GM12891 (cell line): Measurements from ENCODE around the gene ZMYM1.
"Not testable (repeated sequence)": the region's sequence is repeated elsewhere in the genome, so short reads cannot be mapped to it uniquely, and the experiment has no call there.

Experiments
- DNase-seq: peaks from one replicate; pipeline ENCODE4 v3.0.0; 2011; ENCODE audit warnings: low spot score; ENCODE audit not compliant: insufficient read length
- FAIRE-seq: peaks from 2 replicates; lab custom pipeline; 2011; peaks lifted over from hg19 to GRCh38; lab: Jason Lieb, UNC
- PAX5 ChIP-seq: IDR thresholded peaks from 2 replicates; pipeline ENCODE4 v1.6.1; 2011; ENCODE audit warnings: low read length, moderate library complexity, mild to moderate bottlenecking; ENCODE audit not compliant: insufficient read depth, severe bottlenecking
- POLR2A ChIP-seq: IDR thresholded peaks from 2 replicates; pipeline ENCODE4 v1.6.1; 2011; ENCODE audit warnings: low read depth, low read length, control low read depth
- POLR2AphosphoS5 ChIP-seq: IDR thresholded peaks from 2 replicates; pipeline ENCODE4 v1.6.1; 2011; ENCODE audit warnings: low read depth, low read length, control low read depth
- POU2F2 ChIP-seq: IDR thresholded peaks from 2 replicates; pipeline ENCODE4 v1.6.1; 2011; ENCODE audit warnings: low read depth, mild to moderate bottlenecking, control low read depth, low read length, moderate library complexity
- SPI1 ChIP-seq: IDR thresholded peaks from 2 replicates; pipeline ENCODE4 v1.6.1; 2011; ENCODE audit warnings: low read depth, low read length, control low read depth
- TAF1 ChIP-seq: IDR thresholded peaks from 2 replicates; pipeline ENCODE4 v1.6.1; 2011; ENCODE audit warnings: low read depth, low read length, control low read depth

ZMYM1 gene

GRCh38 chr1:35069746-35070145 lies 9.4 kb upstream of the ZMYM1 start:
- FAIRE-seq = no peak
- DNase-seq = no peak

GRCh38 chr1:35073265-35073811 lies 5.8 kb upstream of the ZMYM1 start:
- DNase-seq (no peak), FAIRE-seq (no peak)
- no peak for TF ChIP-seq POU2F2
- no peak for TF ChIP-seq TAF1

More at GRCh38 chr1:35069746-35070145, 9.4 kb upstream of the ZMYM1 start:
- no peak for TF ChIP-seq POLR2A
- TF ChIP-seq SPI1 = no peak
- TF ChIP-seq POU2F2 = no peak
- TF ChIP-seq PAX5 = no peak
- TF ChIP-seq TAF1 = no peak
- no peak for TF ChIP-seq POLR2AphosphoS5

- DNase-seq, FAIRE-seq: not testable (repeated sequence)
These were observed 2.8 kb upstream of the ZMYM1 start for GRCh38 chr1:35076426-35076825.

- TF ChIP-seq POU2F2 (no peak), TAF1 (no peak), PAX5 (no peak), POLR2A (no peak), SPI1 (no peak), POLR2AphosphoS5 (no peak)
- no peak for DNase-seq
- FAIRE-seq = no peak
These were observed 1.1 kb downstream of the ZMYM1 start for GRCh38 chr1:35080171-35080854.

- no peak for TF ChIP-seq TAF1
- TF ChIP-seq POU2F2 = no peak
- TF ChIP-seq PAX5 = no peak
- no peak for TF ChIP-seq SPI1
- DNase-seq = no peak
- no peak for FAIRE-seq
These were observed 6.2 kb downstream of the ZMYM1 start for GRCh38 chr1:35085421-35085820.

- no peak for TF ChIP-seq SPI1
- FAIRE-seq (no peak), DNase-seq (no peak)
These were observed 18.0 kb downstream of the ZMYM1 start for GRCh38 chr1:35097224-35097623.

- DNase-seq = no peak
- no peak for TF ChIP-seq POLR2A
- no peak for FAIRE-seq
These were observed 31.9 kb downstream of the ZMYM1 start for GRCh38 chr1:35111106-35111505.

GRCh38 chr1:35112668-35113067 lies 33.5 kb downstream of the ZMYM1 start:
- TF ChIP-seq POU2F2 (no peak), POLR2A (no peak), SPI1 (no peak), TAF1 (no peak), PAX5 (no peak), POLR2AphosphoS5 (no peak)
- DNase-seq (no peak), FAIRE-seq (no peak)

GRCh38 chr1:35115459-35116383 lies 36.5 kb downstream of the ZMYM1 start:
- no peak for DNase-seq
- no peak for FAIRE-seq
- TF ChIP-seq SPI1 (no peak), PAX5 (no peak), POU2F2 (no peak), POLR2AphosphoS5 (no peak), TAF1 (no peak), POLR2A (no peak)

- FAIRE-seq (no peak), DNase-seq (peak; percentile 49)
- no peak for TF ChIP-seq SPI1
These were observed 41.4 kb downstream of the ZMYM1 start for GRCh38 chr1:35120458-35121133.

GRCh38 chr1:35122311-35122710 lies 43.1 kb downstream of the ZMYM1 start:
- FAIRE-seq (peak; percentile 58), DNase-seq (no peak)
- no peak for TF ChIP-seq POU2F2
- TF ChIP-seq PAX5 = no peak
- no peak for TF ChIP-seq TAF1
- TF ChIP-seq SPI1 = no peak
- TF ChIP-seq POLR2AphosphoS5 = no peak
- TF ChIP-seq POLR2A = no peak
